Psoas muscle (tissue), 8 donors: Measurements from ENCODE around the gene SCLT1. TPM values are rescaled to one million over a fixed set of nuclear protein-coding genes. Genes with fewer than 3 reads are reported as not detected.

ENCODE experiments used
- ATAC-seq, 4 donors: fragments of 200-7000 bp; cut with Tn5 transposase; one replicate each; pipeline ENCODE4 v1.9.1; 2020; ENCODE audit warnings: moderate library complexity in 3 of 4, mild to moderate bottlenecking in 2 of 4
- DNase-seq, 2 donors: peaks; one replicate each; pipeline ENCODE4 v3.0.0-alpha.2; 2020
- H3K27ac ChIP-seq: fragments of 200-600 bp; one replicate; pipeline ENCODE4 v1.8.0; 2022
- H3K27me3 ChIP-seq, 3 donors: fragments of 200-600 bp in 1 of 3; one replicate each; pipeline versions ENCODE4 v1.6.1 to v1.8.0; 2013 to 2022; ENCODE audit warnings: low read length in 2 of 3, mild to moderate bottlenecking in 2 of 3, moderate library complexity in 1 of 3; ENCODE audit not compliant: insufficient read depth in 3 of 3
- H3K36me3 ChIP-seq, 2 donors: fragments of 200-600 bp in 1 of 2; one replicate each; pipeline versions ENCODE4 v1.6.1 to v1.8.0; 2013 to 2022; ENCODE audit warnings: low read depth in 1 of 2, mild to moderate bottlenecking in 1 of 2, moderate library complexity in 1 of 2; ENCODE audit not compliant: insufficient read depth in 1 of 2
- H3K4me1 ChIP-seq: fragments of 200-600 bp; one replicate; pipeline ENCODE4 v1.8.0; 2022
- H3K4me3 ChIP-seq: fragments of 200-600 bp; one replicate; pipeline ENCODE4 v1.8.0; 2022; ENCODE audit warnings: mild to moderate bottlenecking
- H3K9me3 ChIP-seq: fragments of 200-600 bp; one replicate; pipeline ENCODE4 v1.8.0; 2022
- WGBS, 3 donors: extraction: QIAGEN DNeasy Blood & Tissue Kit; methylation state at CpG; one replicate each; pipeline versions ENCODE4 v1.1.6 to v1.1.7; 2013; 5-methylcytosine and 5-hydroxymethylcytosine counted together
- intact Hi-C, 2 donors: fragments of 100-400 bp; cut with DNase I; formaldehyde crosslinking; loops; one replicate each; pipeline versions ENCODE4 v1.11.0 to v1.14.2; 2022
- polyA plus RNA-seq, 3 donors: library from polyadenylated mRNA; stranded (reverse); fragments of 200-250 nt; gene quantifications; one replicate each; pipeline ENCODE4 v1.2.3, GENCODE V29; 2013
- total RNA-seq, 4 donors: library from RNA; stranded (reverse); fragmentation: NEBNext Ultra II Directional in 2 of 4; extraction: Animal tissue kit (Norgen Biotek cat#: 25700) in 2 of 4; gene quantifications; one replicate each; pipeline versions ENCODE4 v1.2.1 to v1.2.4, GENCODE V29; 2021 to 2023
- TF ChIP-seq, protein P1 (sequence below): fragments of 200-600 bp; IDR thresholded peaks from one replicate; pipeline ENCODE4 v1.8.0; 2022; ENCODE audit warnings: antibody characterized with exemption
- donor health status: healthy with polysubstance abuse.
- donor health status: DM: no; HTN: no; CAD: no; lungs with moderate emphysema.
- donor health status: Bipolar disorder and iron deficiency.
- donor health status: healthy.
- donor health status: DM: yes; HTN: yes; CAD: no.
- donor health status: DM: no; HTN: no; CAD: no.
- donor health status: DM: no; HTN: no; CAD: no.
- donor health status: DM: yes; HTN: yes; CAD: no.

The SCLT1 gene
- total and polyA plus RNA-seq, 7 donors: 1.1 to 5.3 (median 3.1) TPM

DNA sequence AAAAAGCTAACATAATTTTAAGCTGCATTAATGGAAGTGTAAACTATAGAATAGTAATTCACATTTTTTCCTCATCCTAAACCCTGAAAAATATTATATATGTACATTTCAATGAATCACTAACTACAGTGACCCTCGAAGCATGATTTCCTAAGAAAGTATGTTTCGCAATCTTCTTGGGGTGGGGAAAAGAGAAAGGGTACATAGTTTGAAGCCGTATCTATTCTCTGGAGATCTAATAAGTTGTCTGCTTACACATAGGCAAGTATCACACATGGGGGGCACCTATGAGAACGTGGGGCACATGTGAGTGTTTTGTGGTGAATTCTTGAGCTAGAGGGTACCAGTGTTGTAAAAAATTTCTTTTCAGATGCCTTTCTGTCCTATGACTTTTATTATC, 212.7 kb downstream of the SCLT1 start:
- intact Hi-C loops: no loop called here
- Histone ChIP-seq H3K27me3 (no peaks in the 10 kb centered on the region), H3K36me3 (no peaks in the 10 kb centered on the region), H3K4me1 (no peaks in the 10 kb centered on the region), H3K9me3 (no peaks in the 10 kb centered on the region), H3K27ac (no peak overlapping the region), H3K4me3 (no peak overlapping the region)
- no peak for ATAC-seq
- 86 to 93% (median 89%) methylated on average over 4 of the region's 4 CpGs for WGBS, 3 donors
- DNase-seq: no peak
- TF ChIP-seq, protein P1, sequence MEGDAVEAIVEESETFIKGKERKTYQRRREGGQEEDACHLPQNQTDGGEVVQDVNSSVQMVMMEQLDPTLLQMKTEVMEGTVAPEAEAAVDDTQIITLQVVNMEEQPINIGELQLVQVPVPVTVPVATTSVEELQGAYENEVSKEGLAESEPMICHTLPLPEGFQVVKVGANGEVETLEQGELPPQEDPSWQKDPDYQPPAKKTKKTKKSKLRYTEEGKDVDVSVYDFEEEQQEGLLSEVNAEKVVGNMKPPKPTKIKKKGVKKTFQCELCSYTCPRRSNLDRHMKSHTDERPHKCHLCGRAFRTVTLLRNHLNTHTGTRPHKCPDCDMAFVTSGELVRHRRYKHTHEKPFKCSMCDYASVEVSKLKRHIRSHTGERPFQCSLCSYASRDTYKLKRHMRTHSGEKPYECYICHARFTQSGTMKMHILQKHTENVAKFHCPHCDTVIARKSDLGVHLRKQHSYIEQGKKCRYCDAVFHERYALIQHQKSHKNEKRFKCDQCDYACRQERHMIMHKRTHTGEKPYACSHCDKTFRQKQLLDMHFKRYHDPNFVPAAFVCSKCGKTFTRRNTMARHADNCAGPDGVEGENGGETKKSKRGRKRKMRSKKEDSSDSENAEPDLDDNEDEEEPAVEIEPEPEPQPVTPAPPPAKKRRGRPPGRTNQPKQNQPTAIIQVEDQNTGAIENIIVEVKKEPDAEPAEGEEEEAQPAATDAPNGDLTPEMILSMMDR: no peak

DNA sequence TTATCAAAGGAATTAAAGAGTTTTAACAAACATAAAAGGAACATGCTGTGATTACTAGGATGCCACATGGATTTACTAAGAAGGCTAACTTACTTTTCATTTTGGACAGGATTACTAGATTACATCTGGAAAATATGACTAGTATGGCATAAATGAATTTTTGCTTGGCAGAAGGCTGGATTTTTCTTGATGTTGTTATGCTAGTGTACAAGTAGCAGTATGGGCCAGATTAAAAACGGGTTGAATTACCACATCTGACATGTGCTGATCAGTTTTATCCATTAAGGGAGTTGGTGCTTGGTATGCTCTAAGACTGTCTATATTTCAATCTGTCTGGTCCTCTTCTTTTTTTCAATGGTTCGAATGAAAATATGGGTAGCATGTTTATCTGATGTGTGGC, 213.4 kb downstream of the SCLT1 start:
- DNase-seq (no peak), ATAC-seq (no peak)
- intact Hi-C loops: no loop called here
- no peaks in the 10 kb centered on the region for H3K9me3 ChIP-seq
- WGBS, 3 donors: 70 to 75% (median 73%) methylated on average over 2 of the region's 2 CpGs
- H3K36me3 ChIP-seq: peaks cover 0 to 4% of the 10 kb centered on the region in 2 donors
- TF ChIP-seq, protein P1: no peak
- no peaks in the 10 kb centered on the region for H3K27me3 ChIP-seq
- H3K4me1 ChIP-seq: no peaks in the 10 kb centered on the region
- no peak overlapping the region for H3K4me3 ChIP-seq
- no peak overlapping the region for H3K27ac ChIP-seq

DNA sequence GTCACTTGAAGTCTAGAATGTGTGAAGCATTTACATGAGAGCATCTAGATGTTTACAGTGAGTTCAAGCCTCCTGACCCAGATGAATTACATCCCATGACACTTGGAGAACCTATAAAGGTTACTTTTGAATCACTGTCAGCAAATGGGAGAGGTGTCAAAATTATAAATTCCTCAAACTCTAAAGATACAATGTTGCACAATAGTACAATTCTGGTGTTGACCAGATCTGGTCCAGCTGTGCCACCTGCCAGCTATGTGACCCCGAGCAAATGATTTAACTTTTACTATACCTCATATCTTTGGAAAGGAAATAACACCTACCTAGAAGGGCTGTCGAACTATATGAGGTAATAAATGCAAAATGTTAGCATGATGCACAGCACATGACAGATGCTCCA, 214.1 kb downstream of the SCLT1 start:
- Histone ChIP-seq H3K4me1 (no peaks in the 10 kb centered on the region), H3K9me3 (no peaks in the 10 kb centered on the region), H3K36me3 (peaks cover 0 to 10% of the 10 kb centered on the region in 2 donors), H3K27ac (no peak overlapping the region), H3K4me3 (no peak overlapping the region), H3K27me3 (no peaks in the 10 kb centered on the region)
- intact Hi-C loops: no loop called here
- ATAC-seq (no peak), DNase-seq (no peak)
- WGBS, 3 donors: 73 to 86% (median 76%) methylated on average over 2 of the region's 2 CpGs
- TF ChIP-seq, protein P1: no peak

DNA sequence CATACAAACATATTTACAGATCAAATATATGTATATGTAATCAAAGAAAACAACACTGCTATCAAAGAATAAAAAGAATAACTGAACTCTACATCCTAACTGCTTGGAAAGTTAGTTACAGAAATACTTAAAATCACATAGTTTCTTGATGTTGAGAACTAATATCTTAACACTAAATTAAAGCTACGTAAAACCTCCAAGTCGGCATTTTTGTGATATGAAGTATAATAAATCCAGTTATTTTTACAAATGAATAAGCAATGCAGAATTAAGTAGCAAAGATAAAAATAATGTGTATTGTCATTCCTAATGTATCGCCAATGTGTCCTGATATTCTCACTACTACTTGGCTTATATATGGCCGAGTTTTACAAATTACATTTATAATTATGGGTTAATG, 215.4 kb downstream of the SCLT1 start:
- TF ChIP-seq, protein P1: no peak
- ATAC-seq: no peak
- H3K4me1 ChIP-seq: no peaks in the 10 kb centered on the region
- no peaks in the 10 kb centered on the region for H3K27me3 ChIP-seq
- H3K27ac ChIP-seq: no peak overlapping the region
- no peak for DNase-seq
- peaks cover 0 to 24% of the 10 kb centered on the region in 2 donors for H3K36me3 ChIP-seq
- H3K9me3 ChIP-seq: no peaks in the 10 kb centered on the region
- intact Hi-C loops: no loop called here
- H3K4me3 ChIP-seq: no peak overlapping the region
- WGBS, 3 donors: 93 to 97% (median 95%) methylated on average over 4 of the region's 4 CpGs

DNA sequence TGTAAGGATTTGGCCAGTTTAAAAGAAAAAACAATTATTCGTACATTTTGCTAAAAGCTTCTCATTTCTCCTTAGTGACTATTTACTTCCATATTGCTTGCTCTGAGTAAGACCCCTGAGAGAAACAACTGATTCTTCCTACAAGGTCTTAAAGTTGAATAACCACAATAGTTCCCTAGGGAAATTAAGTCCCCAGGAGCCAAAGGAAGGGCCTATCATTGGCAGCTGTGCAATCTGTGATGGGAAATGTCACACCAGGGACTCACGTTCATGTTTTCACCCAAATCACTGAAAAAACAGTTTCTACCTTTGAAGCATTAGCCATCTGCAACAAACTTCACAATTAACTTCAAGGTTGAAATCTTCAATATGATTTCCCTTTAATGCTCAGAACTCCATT, 217.1 kb downstream of the SCLT1 start:
- ATAC-seq: no peak
- no peak for DNase-seq
- Histone ChIP-seq H3K27me3 (no peaks in the 10 kb centered on the region), H3K4me3 (no peak overlapping the region), H3K27ac (no peak overlapping the region), H3K4me1 (no peaks in the 10 kb centered on the region), H3K9me3 (no peaks in the 10 kb centered on the region), H3K36me3 (peaks cover 0 to 41% of the 10 kb centered on the region in 2 donors)
- WGBS, 3 donors: 74 to 75% (median 75%) methylated on average over 2 of the region's 2 CpGs
- intact Hi-C loops: no loop called here
- TF ChIP-seq, protein P1: no peak
